Measurements from ENCODE around the gene SLC25A6. TPM values are rescaled to one million over a fixed set of nuclear protein-coding genes. Genes with fewer than 3 reads are reported as not detected.
A peak's percentile ranks its signal among the peaks of the same experiment; 100 is the strongest.

Gene SLC25A6
- total RNA-seq, 6 experiments from 2014 or later, result 295 to 345 (median 320) TPM

- Mint-ChIP-seq H3K27ac (0 out of 2 replicates have a peak overlapping the region, but pooled peaks have one; percentile 13), H3K4me1 (ENCODE audit: low read depth) (peaks cover 22% of the 10 kb centered on the region), H3K9me3 (no peaks in the 10 kb centered on the region), H3K4me3 (no peak overlapping the region), H3K27me3 (ENCODE audit: insufficient read depth) (peaks cover 22% of the 10 kb centered on the region), H3K36me3 (ENCODE audit: low read depth) (peaks cover 45% of the 10 kb centered on the region)
- no peak for DNase-seq
- peak; percentile 26; the same call in 1 of the 2 replicates for TF ChIP-seq CTCF (IDR thresholded peaks at IDR 0.05)
Observed at GRCh38 chrX:1385253-1386223, 6.4 kb downstream of the SLC25A6 start.

- Mint-ChIP-seq H3K4me1 (ENCODE audit: low read depth) (peaks cover 22% of the 10 kb centered on the region), H3K27ac (peak overlapping the region; percentile 45; the same call in 1 of the 2 replicates), H3K9me3 (no peaks in the 10 kb centered on the region), H3K27me3 (ENCODE audit: insufficient read depth) (peaks cover 22% of the 10 kb centered on the region), H3K36me3 (ENCODE audit: low read depth) (peaks cover 45% of the 10 kb centered on the region), H3K4me3 (no peak overlapping the region)
- TF ChIP-seq CTCF (IDR thresholded peaks at IDR 0.05), result no peak
- no peak for DNase-seq
Observed at GRCh38 chrX:1384658-1385252, 7.2 kb downstream of the SLC25A6 start.

- Mint-ChIP-seq H3K4me1 (ENCODE audit: low read depth) (peaks cover 9% of the 10 kb centered on the region; the same call in 1 of the 2 replicates), H3K4me3 (no peak overlapping the region), H3K27me3 (ENCODE audit: insufficient read depth) (peaks cover 26% of the 10 kb centered on the region), H3K27ac (0 out of 2 replicates have a peak overlapping the region, but pooled peaks have one; percentile 21), H3K9me3 (no peaks in the 10 kb centered on the region), H3K36me3 (ENCODE audit: low read depth) (peaks cover 20% of the 10 kb centered on the region; the same call in 1 of the 2 replicates)
- no peak for DNase-seq
- TF ChIP-seq CTCF (IDR thresholded peaks at IDR 0.05), result no peak
Observed at GRCh38 chrX:1380672-1381233, 11.2 kb downstream of the SLC25A6 start.

GRCh38 chrX:1378306-1378759 is 13.6 kb downstream of the SLC25A6 start:
- no peak for DNase-seq
- no peak overlapping the region for H3K4me3 Mint-ChIP-seq
- peaks cover 1% of the 10 kb centered on the region; the same call in 1 of the 2 replicates for H3K4me1 Mint-ChIP-seq (ENCODE audit: low read depth)

More at GRCh38 chrX:1378306-1378759, 13.6 kb downstream of the SLC25A6 start:
- H3K27ac Mint-ChIP-seq, result no peak overlapping the region
- peaks cover 22% of the 10 kb centered on the region for H3K27me3 Mint-ChIP-seq (ENCODE audit: insufficient read depth)
- no peak for TF ChIP-seq CTCF (IDR thresholded peaks at IDR 0.05)
- peaks cover 3% of the 10 kb centered on the region; the same call in 1 of the 2 replicates for H3K36me3 Mint-ChIP-seq (ENCODE audit: low read depth)
- H3K9me3 Mint-ChIP-seq, result no peaks in the 10 kb centered on the region
